ENCODE data around the gene DIPK1C. TPM values are rescaled to one million over a fixed set of nuclear protein-coding genes. Genes with fewer than 3 reads are reported as not detected.

DIPK1C gene
- total RNA-seq, 1 experiment from 2014 or later, result not detected

DNA sequence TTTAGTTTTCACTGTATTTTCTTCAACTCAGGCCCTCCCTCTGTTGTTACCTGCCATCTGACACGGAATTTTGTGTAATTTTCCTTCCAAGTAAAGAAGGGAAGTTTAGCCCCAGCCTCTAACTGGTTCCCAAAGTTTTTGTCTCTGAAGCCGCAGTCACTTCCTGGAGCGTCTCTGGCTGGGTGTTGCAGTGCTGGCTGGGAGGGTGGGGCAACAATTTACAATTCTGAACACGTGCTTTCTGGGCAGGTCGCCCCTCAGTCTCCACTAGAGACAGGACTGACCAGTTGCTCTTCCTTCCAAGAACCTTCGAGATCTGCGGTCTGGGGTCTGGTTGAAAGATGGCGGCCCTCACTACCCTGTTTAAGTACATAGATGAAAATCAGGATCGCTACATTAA, 42.5 kb upstream of the DIPK1C start:
- no peak overlapping the region for H3K4me3 ChIP-seq
- CTCF ChIA-PET, result no interaction called here
- peak overlapping the region; percentile 15; the same call in 1 of the 2 replicates for H3K4me2 ChIP-seq
- POLR2A ChIA-PET (ENCODE audit: unreplicated experiment), result no interaction called here
- H3K27ac ChIP-seq, result no peak overlapping the region
- BruUV-seq (replicated peaks), result no TSS peak
- H3K79me2 ChIP-seq (ENCODE audit: low read depth), result peaks cover 31% of the 10 kb centered on the region
- H3K9me3 ChIP-seq (ENCODE audit: insufficient read depth, low read depth), result no peaks in the 10 kb centered on the region
- no peak for TF ChIP-seq EZH2 (IDR thresholded peaks at IDR 0.05; ENCODE audit: low read depth)
- TF ChIP-seq, protein P1, sequence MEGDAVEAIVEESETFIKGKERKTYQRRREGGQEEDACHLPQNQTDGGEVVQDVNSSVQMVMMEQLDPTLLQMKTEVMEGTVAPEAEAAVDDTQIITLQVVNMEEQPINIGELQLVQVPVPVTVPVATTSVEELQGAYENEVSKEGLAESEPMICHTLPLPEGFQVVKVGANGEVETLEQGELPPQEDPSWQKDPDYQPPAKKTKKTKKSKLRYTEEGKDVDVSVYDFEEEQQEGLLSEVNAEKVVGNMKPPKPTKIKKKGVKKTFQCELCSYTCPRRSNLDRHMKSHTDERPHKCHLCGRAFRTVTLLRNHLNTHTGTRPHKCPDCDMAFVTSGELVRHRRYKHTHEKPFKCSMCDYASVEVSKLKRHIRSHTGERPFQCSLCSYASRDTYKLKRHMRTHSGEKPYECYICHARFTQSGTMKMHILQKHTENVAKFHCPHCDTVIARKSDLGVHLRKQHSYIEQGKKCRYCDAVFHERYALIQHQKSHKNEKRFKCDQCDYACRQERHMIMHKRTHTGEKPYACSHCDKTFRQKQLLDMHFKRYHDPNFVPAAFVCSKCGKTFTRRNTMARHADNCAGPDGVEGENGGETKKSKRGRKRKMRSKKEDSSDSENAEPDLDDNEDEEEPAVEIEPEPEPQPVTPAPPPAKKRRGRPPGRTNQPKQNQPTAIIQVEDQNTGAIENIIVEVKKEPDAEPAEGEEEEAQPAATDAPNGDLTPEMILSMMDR (conservative IDR thresholded peaks at IDR 0.05), result no peak
- DNase-seq, result peak; percentile 43 to 75
- H3K27me3 ChIP-seq (ENCODE audit: insufficient read depth, low read depth), result no peaks in the 10 kb centered on the region
- intact Hi-C loops (cut with micrococcal nuclease; ENCODE audit: unreplicated experiment), result loop anchor here (2.0 to 5.0 kb wide), 3 partner anchors 43 to 302 kb away; partner anchors contain the start of gene CYB5A
- no peaks in the 10 kb centered on the region for H3K9me2 ChIP-seq (ENCODE audit: insufficient read depth)
- H3K36me3 ChIP-seq (ENCODE audit: low read depth), result 0 out of 2 replicates have a peak, but pooled peaks cover 14% of the 10 kb centered on the region
- H3F3A ChIP-seq (ENCODE audit: insufficient read depth, low read depth), result no peaks in the 10 kb centered on the region
- H4K20me1 ChIP-seq (ENCODE audit: insufficient read depth), result 0 out of 2 replicates have a peak, but pooled peaks cover 2% of the 10 kb centered on the region
- no peak overlapping the region for H2AFZ ChIP-seq
- peaks cover 8% of the 10 kb centered on the region for H3K4me1 ChIP-seq (replicated peaks; ENCODE audit: insufficient read depth)

DNA sequence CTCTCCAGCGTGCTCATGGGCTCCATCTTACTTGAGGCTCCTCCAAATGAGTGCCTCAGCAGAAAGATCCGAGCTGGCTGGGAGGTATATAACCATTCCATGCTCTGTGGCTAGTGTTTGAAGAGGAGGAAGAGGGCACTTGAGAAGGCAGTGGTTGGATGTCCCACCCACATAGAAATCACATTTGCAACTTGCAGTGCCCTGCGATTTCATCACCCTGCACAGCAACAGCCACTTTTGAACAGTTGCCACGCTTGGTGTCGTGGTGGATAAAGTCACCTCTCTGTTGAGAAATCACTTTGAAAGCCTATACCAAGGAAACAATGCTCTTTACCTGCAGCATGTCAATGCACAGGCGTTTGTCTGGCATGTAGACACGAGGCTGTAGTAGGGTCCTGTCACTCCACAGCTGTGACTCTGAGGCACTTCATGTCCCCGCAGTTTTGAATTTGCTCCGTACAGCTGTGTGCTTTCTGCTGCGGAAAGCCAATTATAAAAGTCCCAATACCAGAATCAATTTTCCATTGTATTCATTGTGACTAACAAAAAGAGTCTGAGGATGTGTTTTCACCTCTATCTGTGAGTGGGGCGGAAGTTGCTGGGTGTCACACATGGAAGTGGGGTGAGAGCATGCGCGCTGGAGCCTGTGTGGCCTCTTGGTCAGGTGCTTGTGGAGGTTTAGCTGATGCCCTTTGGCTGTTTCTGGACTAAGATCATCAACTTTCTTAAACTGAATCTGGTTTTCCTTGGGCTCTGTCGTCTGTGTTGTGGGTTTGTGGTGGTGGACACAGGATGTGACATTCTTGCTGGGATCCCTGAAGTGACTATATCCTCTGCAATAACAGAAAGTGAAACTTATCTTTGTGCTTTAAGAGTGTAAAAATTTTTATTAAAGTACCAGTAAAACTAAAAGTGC, 41.9 kb upstream of the DIPK1C start:
- peak overlapping the region; percentile 15; the same call in 1 of the 2 replicates for H3K4me2 ChIP-seq
- H3K4me1 ChIP-seq (replicated peaks; ENCODE audit: insufficient read depth), result peaks cover 8% of the 10 kb centered on the region
- H3K27ac ChIP-seq, result no peak overlapping the region
- BruUV-seq (replicated peaks), result TSS peak; percentile 62
- no peaks in the 10 kb centered on the region for H3K9me3 ChIP-seq (ENCODE audit: insufficient read depth, low read depth)
- intact Hi-C loops (cut with micrococcal nuclease; ENCODE audit: unreplicated experiment), result loop anchor here (2.0 to 5.0 kb wide), 3 partner anchors 44 to 302 kb away; partner anchors contain the start of gene CYB5A
- H3K36me3 ChIP-seq (ENCODE audit: low read depth), result 0 out of 2 replicates have a peak, but pooled peaks cover 14% of the 10 kb centered on the region
- H3K4me3 ChIP-seq, result no peak overlapping the region
- DNase-seq, result peak in 1 of 2 experiments; percentile 11
- TF ChIP-seq, protein P1 (conservative IDR thresholded peaks at IDR 0.05), result no peak
- TF ChIP-seq EZH2 (IDR thresholded peaks at IDR 0.05; ENCODE audit: low read depth), result no peak
- CTCF ChIA-PET, result no interaction called here
- no peak overlapping the region for H2AFZ ChIP-seq
- no peaks in the 10 kb centered on the region for H3K27me3 ChIP-seq (ENCODE audit: insufficient read depth, low read depth)
- no peaks in the 10 kb centered on the region for H4K20me1 ChIP-seq (ENCODE audit: insufficient read depth)
- H3F3A ChIP-seq (ENCODE audit: insufficient read depth, low read depth), result no peaks in the 10 kb centered on the region
- POLR2A ChIA-PET (ENCODE audit: unreplicated experiment), result no interaction called here
- H3K9me2 ChIP-seq (ENCODE audit: insufficient read depth), result no peaks in the 10 kb centered on the region
- H3K79me2 ChIP-seq (ENCODE audit: low read depth), result peaks cover 31% of the 10 kb centered on the region

DNA sequence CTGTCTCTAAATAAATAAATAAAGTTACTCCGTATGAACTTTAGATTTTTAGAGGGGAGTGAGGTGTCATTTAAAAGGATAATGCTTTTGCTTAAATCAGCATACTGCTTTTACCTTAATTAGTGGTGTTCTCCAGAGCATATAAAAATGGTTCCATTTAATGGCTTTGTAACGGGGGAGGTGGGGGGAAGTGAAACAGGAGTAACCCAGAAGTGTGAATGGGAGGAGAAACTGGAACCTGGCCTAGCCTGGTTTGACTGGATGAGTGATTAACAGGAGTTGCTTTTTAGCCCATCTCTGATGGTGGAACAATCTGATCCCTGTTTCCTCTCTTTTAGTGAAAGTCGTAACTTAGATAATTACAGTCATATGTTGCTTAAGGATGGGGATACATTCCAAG, 40.7 kb upstream of the DIPK1C start:
- DNase-seq, result no peak
- Histone ChIP-seq H4K20me1 (ENCODE audit: insufficient read depth) (no peaks in the 10 kb centered on the region), H3K27me3 (ENCODE audit: insufficient read depth, low read depth) (0 out of 2 replicates have a peak, but pooled peaks cover 3% of the 10 kb centered on the region), H3K4me1 (replicated peaks; ENCODE audit: insufficient read depth) (peaks cover 8% of the 10 kb centered on the region), H3K4me3 (no peak overlapping the region), H3K9me3 (ENCODE audit: insufficient read depth, low read depth) (no peaks in the 10 kb centered on the region), H3K4me2 (peak overlapping the region; percentile 90; the same call in 1 of the 2 replicates), H3K27ac (no peak overlapping the region), H3K9me2 (ENCODE audit: insufficient read depth) (no peaks in the 10 kb centered on the region), H2AFZ (no peak overlapping the region), H3F3A (ENCODE audit: insufficient read depth, low read depth) (no peaks in the 10 kb centered on the region), H3K36me3 (ENCODE audit: low read depth) (0 out of 2 replicates have a peak, but pooled peaks cover 14% of the 10 kb centered on the region), H3K79me2 (ENCODE audit: low read depth) (peaks cover 31% of the 10 kb centered on the region)
- no TSS peak for BruUV-seq (replicated peaks)
- POLR2A ChIA-PET (ENCODE audit: unreplicated experiment), result no interaction called here
- no peak for TF ChIP-seq EZH2 (IDR thresholded peaks at IDR 0.05; ENCODE audit: low read depth)
- TF ChIP-seq, protein P1 (conservative IDR thresholded peaks at IDR 0.05), result no peak
- CTCF ChIA-PET, result no interaction called here
- intact Hi-C loops (cut with micrococcal nuclease; ENCODE audit: unreplicated experiment), result loop anchor here (2.0 to 5.0 kb wide), 4 partner anchors 45 to 349 kb away; partner anchors contain the start of genes CYB5A and TIMM21
